ENCODE measurements around the gene GOLGB1. TPM values are rescaled to one million over a fixed set of nuclear protein-coding genes. Genes with fewer than 3 reads are reported as not detected.
A peak's percentile ranks its signal among the peaks of the same experiment; 100 is the strongest.

GOLGB1 gene
- total and polyA plus RNA-seq, 2 experiments from 2014 or later, result 40.2 to 70.2 TPM

- no peaks in the 10 kb centered on the region for H3K9me3 ChIP-seq (ENCODE audit: low read depth)
- H3K27ac ChIP-seq, result no peak overlapping the region
- TF ChIP-seq CTCF (IDR thresholded peaks at IDR 0.05; ENCODE audit: poor library complexity), result no peak
- TF ChIP-seq EZH2phosphoT487 (IDR thresholded peaks at IDR 0.05; ENCODE audit: low read depth, severe bottlenecking, unreplicated experiment), result no peak
- no peak for TF ChIP-seq EZH2 (IDR thresholded peaks at IDR 0.05; ENCODE audit: borderline replicate concordance)
- no peaks in the 10 kb centered on the region for H3K79me2 ChIP-seq
- 96% methylated on average over 6 of the region's 6 CpGs for whole genome bisulfite sequencing (ENCODE audit: low lambda C conversion rate, missing lambda C conversion rate)
- DNase-seq (ENCODE audit: low spot score), result no peak
- H4K20me1 ChIP-seq (ENCODE audit: insufficient read depth, poor library complexity, severe bottlenecking), result no peaks in the 10 kb centered on the region
- H3K4me3 ChIP-seq, result no peak overlapping the region
- H2AFZ ChIP-seq, result no peak overlapping the region
- peaks cover 4% of the 10 kb centered on the region for H3K36me3 ChIP-seq (replicated peaks; ENCODE audit: insufficient read depth, low read depth)
- no peaks in the 10 kb centered on the region for H3K9me2 ChIP-seq (replicated peaks; ENCODE audit: insufficient read depth)
- no peak overlapping the region for H3K4me2 ChIP-seq
- H3K4me1 ChIP-seq (ENCODE audit: insufficient read depth), result no peaks in the 10 kb centered on the region
- H3K27me3 ChIP-seq, result no peaks in the 10 kb centered on the region
Observed at GRCh38 chr3:121661376-121661775, 88.2 kb downstream of the GOLGB1 start.

GRCh38 chr3:121660356-121661171, 89.0 kb downstream of the GOLGB1 start, which contains the start of gene HCLS1:
Gene HCLS1 (minus strand): TSS chr3:121660903. CDS start chr3:121658347, 2,556 bp downstream.
- Histone ChIP-seq H3K27ac (peak within 1 kb of the TSS; percentile 40), H3K9me2 (replicated peaks; ENCODE audit: insufficient read depth) (no peaks in the 10 kb centered on the region), H3K4me1 (ENCODE audit: insufficient read depth) (no peaks in the 10 kb centered on the region), H2AFZ (no peak within 1 kb of the TSS), H3K79me2 (no peaks in the 10 kb centered on the region), H3K9me3 (ENCODE audit: low read depth) (no peaks in the 10 kb centered on the region), H3K27me3 (no peaks in the 10 kb centered on the region), H3K4me3 (no peak within 1 kb of the TSS), H3K36me3 (replicated peaks; ENCODE audit: insufficient read depth, low read depth) (peaks cover 3% of the 10 kb centered on the region), H3K4me2 (no peak within 1 kb of the TSS), H4K20me1 (ENCODE audit: insufficient read depth, poor library complexity, severe bottlenecking) (no peaks in the 10 kb centered on the region)
- TF ChIP-seq EZH2 (IDR thresholded peaks at IDR 0.05; ENCODE audit: borderline replicate concordance), result no peak
- no peak for TF ChIP-seq EZH2phosphoT487 (IDR thresholded peaks at IDR 0.05; ENCODE audit: low read depth, severe bottlenecking, unreplicated experiment)
- TF ChIP-seq CTCF (IDR thresholded peaks at IDR 0.05; ENCODE audit: poor library complexity), result no peak
- no peak for DNase-seq (ENCODE audit: low spot score)
- 91% methylated on average over 9 of the region's 9 CpGs for WGBS (ENCODE audit: low lambda C conversion rate, missing lambda C conversion rate)

- Histone ChIP-seq H2AFZ (no peak overlapping the region), H3K4me2 (no peak overlapping the region)
- no peak for DNase-seq (ENCODE audit: low spot score)
Observed at GRCh38 chr3:121659586-121659985, 90.0 kb downstream of the GOLGB1 start.

More at GRCh38 chr3:121659586-121659985, 90.0 kb downstream of the GOLGB1 start:
- H3K27ac ChIP-seq, result no peak overlapping the region
- no peak overlapping the region for H3K4me3 ChIP-seq
- H3K9me3 ChIP-seq (ENCODE audit: low read depth), result no peaks in the 10 kb centered on the region
- TF ChIP-seq EZH2 (IDR thresholded peaks at IDR 0.05; ENCODE audit: borderline replicate concordance), result no peak
- no peak for TF ChIP-seq CTCF (IDR thresholded peaks at IDR 0.05; ENCODE audit: poor library complexity)
- TF ChIP-seq EZH2phosphoT487 (IDR thresholded peaks at IDR 0.05; ENCODE audit: low read depth, severe bottlenecking, unreplicated experiment), result no peak
- H3K27me3 ChIP-seq, result no peaks in the 10 kb centered on the region
- no peaks in the 10 kb centered on the region for H4K20me1 ChIP-seq (ENCODE audit: insufficient read depth, poor library complexity, severe bottlenecking)
- no peaks in the 10 kb centered on the region for H3K79me2 ChIP-seq
- no peaks in the 10 kb centered on the region for H3K9me2 ChIP-seq (replicated peaks; ENCODE audit: insufficient read depth)
- H3K36me3 ChIP-seq (replicated peaks; ENCODE audit: insufficient read depth, low read depth), result no peaks in the 10 kb centered on the region
- no peaks in the 10 kb centered on the region for H3K4me1 ChIP-seq (ENCODE audit: insufficient read depth)
- 90% methylated on average over 3 of the region's 3 CpGs for WGBS (ENCODE audit: low lambda C conversion rate, missing lambda C conversion rate)
